Gastrocnemius medialis (tissue), 4 donors: ENCODE measurements around the gene LAMA3. TPM values are rescaled to one million over a fixed set of nuclear protein-coding genes. Genes with fewer than 3 reads are reported as not detected.
A peak's percentile ranks its signal among the peaks of the same experiment; 100 is the strongest.

Experiments
- ATAC-seq, 2 donors: fragments of 150-250 bp; one replicate each; pipeline ENCODE4 v1.9.1; 2016
- DNase-seq, 2 donors: peaks; one replicate each; pipeline ENCODE4 v3.0.0-alpha.2; 2019
- H3K27ac ChIP-seq, 4 donors: fragments of 200-600 bp; sonication (generic); 1 replicate in 1 of 4; 2 replicates in 3 of 4; pipeline ENCODE4 v1.5.1; 2016 to 2018; ENCODE audit warnings: mild to moderate bottlenecking in 2 of 4, moderate library complexity in 1 of 4
- H3K27me3 ChIP-seq, 3 donors: fragments of 200-600 bp; sonication (generic) in 2 of 3; 1 replicate in 1 of 3; 2 replicates in 2 of 3; pipeline versions ENCODE4 v1.5.1 to v1.6.0; 2016 to 2019; ENCODE audit warnings: mild to moderate bottlenecking in 1 of 3, moderate library complexity in 1 of 3
- H3K36me3 ChIP-seq, 2 donors: fragments of 200-600 bp; sonication (generic) in 1 of 2; one replicate each; pipeline ENCODE4 v1.5.1; 2017 to 2018
- H3K4me1 ChIP-seq, 2 donors: fragments of 200-600 bp; sonication (generic) in 1 of 2; one replicate each; pipeline ENCODE4 v1.5.1; 2016 to 2017; ENCODE audit warnings: mild to moderate bottlenecking in 2 of 2
- H3K4me3 ChIP-seq, 4 donors: fragments of 200-600 bp; sonication (generic) in 3 of 4; 1 replicate in 1 of 4; 2 replicates in 3 of 4; pipeline ENCODE4 v1.5.1; 2016 to 2019; ENCODE audit warnings: mild to moderate bottlenecking in 2 of 4
- H3K9me3 ChIP-seq, 3 donors: fragments of 200-600 bp; sonication (generic) in 2 of 3; 1 replicate in 1 of 3; 2 replicates in 2 of 3; pipeline ENCODE4 v1.5.1; 2016 to 2019
- CTCF ChIP-seq, 5 experiments: fragments of 450-650 bp in 3 of 5; fragments of 200-600 bp in 2 of 5; sonication (generic) in 2 of 5; IDR thresholded peaks in 4 of 5; conservative IDR thresholded peaks in 1 of 5; 1 replicate in 4 of 5; 2 replicates in 1 of 5; pipeline ENCODE4 v1.5.1; 2016 to 2019; ENCODE audit warnings: antibody characterized with exemption in 5 of 5, mild to moderate bottlenecking in 3 of 5, moderate library complexity in 3 of 5
- POLR2A ChIP-seq, 2 donors: fragments of 450-650 bp; IDR thresholded peaks; one replicate each; pipeline ENCODE4 v1.6.1; 2017; ENCODE audit warnings: antibody characterized with exemption in 2 of 2, mild to moderate bottlenecking in 2 of 2, moderate library complexity in 2 of 2
- in situ Hi-C, 4 donors: fragments of 200-750 bp; cut with MboI; loops; one replicate each; pipeline versions ENCODE4 v1.15.0 to v1.8.0; 2017; ENCODE audit warnings: low sequenced_read_pairs in 4 of 4
- intact Hi-C: fragments of 100-400 bp; cut with DNase I; formaldehyde crosslinking; loops from one replicate; pipeline ENCODE4 v1.15.1; 2023; ENCODE audit warnings: low total_unique reads
- total RNA-seq, 4 donors: library from RNA; depleted of rRNA; stranded (reverse); fragments of >200 nt; gene quantifications; one replicate each; pipeline versions ENCODE4 v1.1.0 to v1.2.3, GENCODE V29; 2016

Gene LAMA3
- total RNA-seq, 4 donors from 2014 or later = 1.1 to 5.3 (median 2.1) TPM

GRCh38 chr18:23701017-23701416, 11.8 kb downstream of the LAMA3 start:
- H3K9me3 ChIP-seq = no peaks in the 10 kb centered on the region
- no peak for ATAC-seq

GRCh38 chr18:23701544-23702064, 12.4 kb downstream of the LAMA3 start:
- Histone ChIP-seq H3K9me3 (no peaks in the 10 kb centered on the region), H3K36me3 (no peaks in the 10 kb centered on the region), H3K4me1 (no peaks in the 10 kb centered on the region), H3K27me3 (no peaks in the 10 kb centered on the region), H3K4me3 (no peak overlapping the region), H3K27ac (no peak overlapping the region)
- DNase-seq (no peak), ATAC-seq (no peak)
- in situ Hi-C loops = loop anchor here in 1 of 4 donors (10.0 kb wide), 1 partner anchor 77 kb away; no protein-coding TSS in a partner anchor
- intact Hi-C loops = no loop called here
- no peak for TF ChIP-seq CTCF (IDR thresholded peaks at IDR 0.05 in 4 of 5, conservative IDR thresholded peaks at IDR 0.05 in 1 of 5)
- TF ChIP-seq POLR2A (IDR thresholded peaks at IDR 0.05) = no peak

More at GRCh38 chr18:23701017-23701416, 11.8 kb downstream of the LAMA3 start:
- Histone ChIP-seq H3K27me3 (no peaks in the 10 kb centered on the region), H3K4me1 (no peaks in the 10 kb centered on the region), H3K27ac (no peak overlapping the region), H3K36me3 (no peaks in the 10 kb centered on the region), H3K4me3 (no peak overlapping the region)
- TF ChIP-seq POLR2A (IDR thresholded peaks at IDR 0.05) (no peak), CTCF (IDR thresholded peaks at IDR 0.05 in 4 of 5, conservative IDR thresholded peaks at IDR 0.05 in 1 of 5) (no peak)
- intact Hi-C loops (no loop called here), in situ Hi-C loops (loop anchor here in 1 of 4 donors (10.0 kb wide), 1 partner anchor 76 kb away; no protein-coding TSS in a partner anchor)
- DNase-seq = no peak

- intact Hi-C loops = loop anchor here (1.0 kb wide), 1 partner anchor 80 kb away; no protein-coding TSS in a partner anchor
- ATAC-seq = no peak
- Histone ChIP-seq H3K36me3 (no peaks in the 10 kb centered on the region), H3K27ac (no peak overlapping the region), H3K27me3 (no peaks in the 10 kb centered on the region), H3K4me1 (no peaks in the 10 kb centered on the region), H3K9me3 (no peaks in the 10 kb centered on the region), H3K4me3 (no peak overlapping the region)
- in situ Hi-C loops = loop anchor here in 1 of 4 donors (10.0 kb wide), 1 partner anchor 78 kb away; no protein-coding TSS in a partner anchor
- TF ChIP-seq POLR2A (IDR thresholded peaks at IDR 0.05) (no peak), CTCF (IDR thresholded peaks at IDR 0.05 in 4 of 5, conservative IDR thresholded peaks at IDR 0.05 in 1 of 5) (no peak)
- DNase-seq = no peak
Measured at GRCh38 chr18:23702606-23703005, 13.4 kb downstream of the LAMA3 start.

GRCh38 chr18:23703057-23703986, 14.1 kb downstream of the LAMA3 start:
- H3K4me1 ChIP-seq = no peaks in the 10 kb centered on the region
- DNase-seq (no peak), ATAC-seq (peak in 1 of 2 donors; percentile 50)
- H3K4me3 ChIP-seq = no peak overlapping the region
- H3K9me3 ChIP-seq = no peaks in the 10 kb centered on the region
- H3K27me3 ChIP-seq = no peaks in the 10 kb centered on the region
- H3K27ac ChIP-seq = no peak overlapping the region
- in situ Hi-C loops (loop anchor here in 1 of 4 donors (10.0 kb wide), 1 partner anchor 79 kb away; no protein-coding TSS in a partner anchor), intact Hi-C loops (loop anchor here (1.0 kb wide), 1 partner anchor 81 kb away; no protein-coding TSS in a partner anchor)
- TF ChIP-seq POLR2A (IDR thresholded peaks at IDR 0.05) (no peak), CTCF (IDR thresholded peaks at IDR 0.05 in 4 of 5, conservative IDR thresholded peaks at IDR 0.05 in 1 of 5) (peak; percentile 18 to 60 (median 44))
- H3K36me3 ChIP-seq = no peaks in the 10 kb centered on the region
